Uterus (tissue), 2 donors: ENCODE results near the gene RMC1.

Source experiments
- POLR2A ChIP-seq, 2 donors: fragments of 450-650 bp; IDR thresholded peaks; one replicate each; pipeline ENCODE4 v1.6.1; 2016; ENCODE audit warnings: antibody characterized with exemption in 2 of 2, mild to moderate bottlenecking in 1 of 2, moderate library complexity in 1 of 2
- TF ChIP-seq, protein P1 (sequence below), 4 experiments: fragments of 200-600 bp in 2 of 4; fragments of 450-650 bp in 2 of 4; sonication (generic) in 2 of 4; IDR thresholded peaks; one replicate each; pipeline ENCODE4 v1.5.1; 2016 to 2019; ENCODE audit warnings: antibody characterized with exemption in 4 of 4, mild to moderate bottlenecking in 2 of 4, moderate library complexity in 1 of 4

- TF ChIP-seq, protein P1, sequence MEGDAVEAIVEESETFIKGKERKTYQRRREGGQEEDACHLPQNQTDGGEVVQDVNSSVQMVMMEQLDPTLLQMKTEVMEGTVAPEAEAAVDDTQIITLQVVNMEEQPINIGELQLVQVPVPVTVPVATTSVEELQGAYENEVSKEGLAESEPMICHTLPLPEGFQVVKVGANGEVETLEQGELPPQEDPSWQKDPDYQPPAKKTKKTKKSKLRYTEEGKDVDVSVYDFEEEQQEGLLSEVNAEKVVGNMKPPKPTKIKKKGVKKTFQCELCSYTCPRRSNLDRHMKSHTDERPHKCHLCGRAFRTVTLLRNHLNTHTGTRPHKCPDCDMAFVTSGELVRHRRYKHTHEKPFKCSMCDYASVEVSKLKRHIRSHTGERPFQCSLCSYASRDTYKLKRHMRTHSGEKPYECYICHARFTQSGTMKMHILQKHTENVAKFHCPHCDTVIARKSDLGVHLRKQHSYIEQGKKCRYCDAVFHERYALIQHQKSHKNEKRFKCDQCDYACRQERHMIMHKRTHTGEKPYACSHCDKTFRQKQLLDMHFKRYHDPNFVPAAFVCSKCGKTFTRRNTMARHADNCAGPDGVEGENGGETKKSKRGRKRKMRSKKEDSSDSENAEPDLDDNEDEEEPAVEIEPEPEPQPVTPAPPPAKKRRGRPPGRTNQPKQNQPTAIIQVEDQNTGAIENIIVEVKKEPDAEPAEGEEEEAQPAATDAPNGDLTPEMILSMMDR (IDR thresholded peaks at IDR 0.05): no peak
- TF ChIP-seq POLR2A (IDR thresholded peaks at IDR 0.05): no peak
These were observed 49.6 kb upstream of the RMC1 start for GRCh38 chr18:23453680-23454058.
